HG03575 (cell line): ENCODE measurements around the gene BICC1.
"Not testable (repeated sequence)": the region's sequence is repeated elsewhere in the genome, so short reads cannot be mapped to it uniquely, and the experiment has no call there.

Source experiments
- ATAC-seq: cut with Tn5 transposase; IDR thresholded peaks from one replicate; pipeline ENCODE4 v1.9.1; 2021; ENCODE audit not compliant: unreplicated experiment, insufficient number of reproducible peaks, low FRiP score; ENCODE audit errors: extremely low read depth

Gene BICC1

DNA sequence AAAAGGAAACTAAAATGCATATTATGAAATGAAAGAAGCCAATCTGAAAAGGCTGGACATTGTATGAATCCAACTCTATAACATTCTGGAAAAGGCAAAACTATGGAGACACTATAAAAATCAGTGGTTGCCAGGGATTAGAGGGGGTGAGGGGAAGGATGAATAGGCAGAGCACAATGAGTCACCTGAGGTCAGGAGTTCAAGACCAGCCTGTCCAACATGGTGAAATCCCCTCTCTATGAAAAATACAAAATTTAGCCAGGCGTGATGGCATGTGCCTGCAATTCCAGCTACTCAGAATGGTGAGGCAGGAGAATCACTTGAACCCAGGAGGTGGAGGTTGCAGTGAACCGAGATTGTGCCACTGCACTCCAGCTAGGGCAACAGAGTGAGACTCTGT, 338.9 kb downstream of the BICC1 start:
- ATAC-seq: no peak

DNA sequence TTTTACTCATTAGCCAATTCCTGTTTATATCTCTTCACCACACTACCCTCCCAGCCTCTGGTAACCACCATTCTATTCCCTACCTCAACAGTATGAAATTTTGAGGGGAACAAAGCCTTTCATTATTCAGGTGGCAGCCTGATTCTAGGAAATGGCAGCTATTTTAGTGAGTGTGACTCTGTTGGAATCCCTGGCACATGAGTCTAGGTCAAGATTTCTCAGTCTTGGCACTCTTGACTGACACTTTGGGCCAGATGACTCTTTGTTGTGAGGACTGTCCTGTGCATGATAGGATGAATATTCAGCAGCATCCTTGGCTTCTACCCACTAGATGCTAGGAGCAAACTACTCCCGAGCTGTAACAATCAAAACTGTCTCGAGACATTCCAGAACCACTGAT, 341.0 kb downstream of the BICC1 start:
- no peak for ATAC-seq

DNA sequence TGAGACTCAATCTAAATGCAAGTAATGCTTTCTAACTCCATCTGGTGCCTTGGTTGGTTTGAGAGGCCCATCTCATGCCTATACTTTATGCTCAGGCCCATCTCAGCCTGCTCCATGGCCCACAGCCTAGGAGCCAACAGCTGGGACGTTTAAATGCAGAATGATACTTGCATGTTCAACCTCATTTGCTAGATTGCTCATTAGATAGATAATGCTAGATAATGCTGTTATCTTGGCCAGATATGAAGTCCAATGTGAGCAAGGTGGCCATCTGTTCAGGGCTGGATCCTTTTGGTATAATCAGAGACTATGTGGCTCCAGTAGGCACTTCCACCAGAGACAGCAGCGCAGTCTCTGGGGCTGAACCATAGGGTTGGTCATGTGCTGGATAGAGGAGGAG, 342.1 kb downstream of the BICC1 start:
- no peak for ATAC-seq

DNA sequence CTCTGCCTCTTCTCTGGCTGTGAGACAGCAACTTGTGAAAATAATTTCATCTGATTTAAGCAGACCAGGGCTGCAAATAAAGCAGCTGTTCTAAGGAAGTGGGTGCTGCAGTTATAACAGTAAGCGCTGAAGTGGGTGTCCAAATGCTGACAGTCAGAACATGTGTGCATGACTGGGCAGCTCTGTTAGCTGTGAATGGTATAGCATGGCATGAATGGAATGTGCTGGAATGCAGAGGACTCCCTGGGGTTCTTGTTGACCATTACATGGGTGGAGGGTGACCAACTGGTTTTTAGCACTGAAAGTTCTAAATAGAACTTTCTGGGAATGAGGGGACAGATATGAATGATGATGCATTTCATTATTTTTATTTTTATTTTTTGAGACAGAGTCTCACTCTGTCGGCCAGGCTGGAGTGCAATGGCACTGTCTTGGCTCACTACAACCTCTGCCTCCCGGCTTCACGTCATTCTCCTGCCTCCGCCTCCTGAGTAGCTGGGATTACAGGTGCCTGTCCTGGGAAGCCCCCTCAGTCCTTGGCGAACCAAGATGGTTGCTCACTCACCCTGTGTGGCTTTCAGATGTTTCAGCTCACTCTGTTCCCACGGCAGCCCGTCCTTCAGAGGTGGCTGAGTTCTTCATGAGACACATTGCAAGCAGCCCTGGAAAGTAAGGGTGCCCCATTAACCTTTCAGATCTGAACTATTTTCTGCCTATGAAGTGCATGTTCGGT, 344.0 kb downstream of the BICC1 start:
- ATAC-seq: no peak

DNA sequence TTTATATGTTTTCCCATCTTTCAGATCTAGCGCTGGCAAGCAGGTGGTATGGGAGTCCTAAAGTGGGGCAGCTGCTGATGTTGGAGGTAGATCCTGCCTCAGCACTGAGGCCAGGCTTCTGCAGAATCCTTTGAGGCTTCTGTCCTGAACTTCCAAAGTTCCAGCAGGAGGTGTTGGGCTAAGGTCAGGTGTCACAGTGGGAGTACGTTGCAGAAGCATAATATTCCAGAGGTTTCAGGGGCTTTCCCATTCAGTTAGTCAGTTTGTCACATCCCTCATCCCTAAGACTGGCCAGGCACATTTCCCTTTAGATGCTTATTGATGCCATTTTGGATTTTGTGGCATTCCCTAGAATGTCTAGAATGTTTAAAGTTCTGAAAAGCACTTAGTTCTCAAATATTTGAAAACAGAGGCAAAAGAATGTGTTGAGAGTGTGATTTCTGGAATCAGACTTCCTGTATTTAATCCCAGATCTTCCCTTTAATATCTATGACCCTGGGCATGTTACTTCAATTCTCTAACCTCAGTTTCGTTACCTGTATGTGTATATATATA, 344.7 kb downstream of the BICC1 start:
- ATAC-seq: no peak

- not testable (repeated sequence) for ATAC-seq
Measured at GRCh38 chr10:58858123-58858522, 345.5 kb downstream of the BICC1 start.

DNA sequence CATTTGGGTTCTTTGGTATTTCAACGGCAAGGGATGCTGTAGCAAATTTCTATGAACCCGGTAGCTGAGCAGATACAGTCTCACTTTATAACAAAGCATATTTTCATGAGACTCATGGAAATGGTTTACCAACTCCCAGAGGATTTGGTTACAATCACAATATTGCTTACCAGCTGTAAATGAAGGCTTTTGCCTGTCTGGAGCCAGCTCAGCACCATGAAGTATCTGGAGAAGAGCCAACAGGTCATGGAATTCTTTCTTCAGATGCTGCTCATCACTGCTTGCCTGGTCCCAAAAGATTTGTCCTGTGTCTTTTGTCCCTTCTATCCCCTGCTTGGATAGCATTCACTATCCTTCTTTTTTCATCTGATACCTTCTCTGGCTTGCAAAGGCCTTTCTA, 346.9 kb downstream of the BICC1 start:
- no peak for ATAC-seq

DNA sequence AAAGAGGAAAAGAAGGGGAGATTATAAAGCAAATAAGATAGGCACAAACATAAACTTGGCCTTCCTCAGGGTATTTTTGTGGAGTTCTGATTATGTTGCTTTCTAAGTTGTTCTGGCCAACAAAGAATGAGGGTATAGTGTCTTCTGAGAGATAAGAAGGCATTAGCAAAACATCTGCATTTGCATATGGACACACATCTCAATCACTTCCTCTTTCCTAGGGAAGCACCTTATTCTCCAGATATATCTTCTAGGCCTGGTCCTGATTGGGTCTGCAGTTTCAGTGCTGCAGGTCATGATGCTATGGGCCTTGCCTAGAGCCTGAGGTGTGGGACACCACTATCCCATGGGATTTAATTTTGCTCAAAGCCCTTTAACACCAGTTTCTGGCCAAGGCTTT, 355.0 kb downstream of the BICC1 start:
- no peak for ATAC-seq

DNA sequence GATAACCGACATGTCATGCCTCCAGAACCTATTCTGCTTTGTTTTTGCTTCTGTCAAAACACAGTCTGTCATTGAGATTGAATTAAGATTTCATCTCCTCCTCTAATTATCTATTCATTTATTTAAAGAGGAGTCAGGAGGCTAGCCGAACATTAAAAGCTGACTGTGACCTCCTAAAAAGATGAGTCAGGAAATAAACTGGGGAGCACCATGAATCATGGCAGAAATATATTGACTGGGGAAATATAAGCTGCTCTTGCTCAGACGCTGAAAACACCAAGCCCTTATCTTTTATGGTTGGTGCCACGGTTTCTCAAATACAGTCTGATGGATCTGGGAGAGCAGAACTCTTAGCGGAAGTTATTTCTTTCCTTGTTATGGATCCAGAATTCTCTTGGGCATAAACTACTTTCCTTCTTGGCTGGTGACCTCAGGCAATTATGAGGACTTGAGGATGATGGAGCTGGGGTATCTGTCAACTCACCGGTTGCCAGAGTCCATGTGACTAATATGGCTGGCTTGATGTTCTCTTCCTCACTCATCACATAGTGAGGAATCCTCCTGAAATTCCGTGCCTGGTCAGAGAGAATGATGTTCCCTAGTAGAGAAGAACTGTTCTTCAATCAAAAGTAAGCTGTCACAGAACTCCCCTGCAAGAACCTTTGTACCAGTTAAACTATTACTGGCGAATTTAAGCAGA, 356.2 kb downstream of the BICC1 start:
- ATAC-seq: no peak

- no peak for ATAC-seq
Measured at GRCh38 chr10:58870070-58870469, 357.4 kb downstream of the BICC1 start.

GRCh38 chr10:58873161-58873560, 360.5 kb downstream of the BICC1 start:
- ATAC-seq: no peak
